Activated naive CD8-positive, alpha-beta T cell treated with anti-CD3 and anti-CD28 coated beads, Interleukin-2, amount 10 ng/mL, durations not matched to agents 7 days and 5 days (primary cell): ENCODE data around the gene ADCY10. TPM values are rescaled to one million over a fixed set of nuclear protein-coding genes. Genes with fewer than 3 reads are reported as not detected.
"Not testable (repeated sequence)": the region's sequence is repeated elsewhere in the genome, so short reads cannot be mapped to it uniquely, and the experiment has no call there.

Source experiments
- ATAC-seq: fragments of 150-1000 bp; cut with Tn5 transposase; one replicate; pipeline ENCODE4 v1.10.0; 2021; ENCODE audit warnings: low read depth, moderate library complexity
- POLR2A ChIA-PET: fragments of 350-600 bp; sonication (Branson Sonifier 250); formaldehyde crosslinking; loops from one replicate; lab custom pipeline; 2021; ENCODE audit warnings: antibody characterized with exemption; lab: Charles Lee
- DNase-seq: peaks from one replicate; pipeline ENCODE4 v3.0.0; 2021
- H3K27ac Mint-ChIP-seq: one replicate; pipeline ENCODE4 v1.8.0; 2022; ENCODE audit warnings: mild to moderate bottlenecking, mixed read lengths
- H3K27me3 Mint-ChIP-seq: one replicate; pipeline ENCODE4 v1.8.0; 2022; ENCODE audit warnings: mild to moderate bottlenecking, moderate library complexity, mixed read lengths
- H3K36me3 Mint-ChIP-seq: one replicate; pipeline ENCODE4 v1.8.0; 2021; ENCODE audit warnings: mild to moderate bottlenecking, mixed read lengths
- H3K4me1 Mint-ChIP-seq: one replicate; pipeline ENCODE4 v1.8.0; 2021; ENCODE audit warnings: mixed read lengths
- H3K4me3 Mint-ChIP-seq: one replicate; pipeline ENCODE4 v1.8.0; 2022; ENCODE audit warnings: mild to moderate bottlenecking, moderate library complexity, mixed read lengths
- H3K9me3 Mint-ChIP-seq: one replicate; pipeline ENCODE4 v1.8.0; 2021; ENCODE audit warnings: mixed read lengths
- total RNA-seq, 2 experiments: library from RNA; stranded (reverse); gene quantifications; one replicate each; pipeline ENCODE4 v1.2.3, GENCODE V29; 2021

ADCY10 gene
- total RNA-seq, 2 experiments from 2014 or later, result 0.20 to 0.42 TPM

DNA sequence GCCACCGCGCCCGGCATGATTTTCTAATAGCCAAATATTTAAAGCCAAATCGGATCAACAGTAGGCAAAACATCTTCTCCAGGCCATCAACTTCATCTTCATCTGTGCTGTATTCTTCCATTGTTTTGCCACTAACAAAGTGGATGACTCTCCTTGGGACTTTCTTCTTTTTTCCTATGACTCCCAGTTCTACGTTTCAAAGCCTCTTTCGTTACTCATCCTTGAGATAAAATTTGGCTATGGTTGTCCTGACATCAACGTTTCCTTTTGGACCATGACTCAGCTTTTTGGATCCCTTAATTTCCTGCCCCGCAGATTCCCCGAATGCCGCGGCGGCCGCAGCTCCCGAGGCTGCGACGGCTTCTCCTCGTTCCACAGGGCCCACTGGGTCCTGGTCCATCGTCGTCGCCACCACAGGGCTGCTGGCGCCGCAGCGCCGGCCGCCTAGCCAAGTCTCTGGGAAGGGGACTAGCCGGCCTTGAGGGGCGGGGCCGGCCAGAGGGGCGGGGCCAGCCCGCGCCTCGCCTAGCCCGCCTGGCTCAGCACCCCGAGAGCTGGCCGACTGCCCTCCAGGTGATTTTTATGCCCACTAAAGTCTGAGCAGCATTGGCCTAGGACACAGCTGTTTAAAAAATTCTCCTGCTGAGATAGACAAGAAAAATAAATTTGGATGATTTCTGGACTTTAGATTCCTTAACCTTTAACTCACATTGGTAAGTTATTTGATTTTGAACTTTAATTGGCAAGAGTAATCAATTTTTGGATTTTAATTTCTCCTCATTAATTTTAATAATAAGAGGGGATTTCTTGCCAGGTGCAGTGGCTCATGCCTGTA is 93.9 kb downstream of the ADCY10 start:
- peaks cover 8% of the 10 kb centered on the region for H3K9me3 Mint-ChIP-seq
- DNase-seq (peak; percentile 51), ATAC-seq (peak; percentile 63)
- peaks cover 15% of the 10 kb centered on the region for H3K27me3 Mint-ChIP-seq
- peak overlapping the region; percentile 76 for H3K4me3 Mint-ChIP-seq
- H3K27ac Mint-ChIP-seq, result no peak overlapping the region
- peaks cover 4% of the 10 kb centered on the region for H3K36me3 Mint-ChIP-seq
- peaks cover 13% of the 10 kb centered on the region for H3K4me1 Mint-ChIP-seq
- POLR2A ChIA-PET, result no interaction called here

DNA sequence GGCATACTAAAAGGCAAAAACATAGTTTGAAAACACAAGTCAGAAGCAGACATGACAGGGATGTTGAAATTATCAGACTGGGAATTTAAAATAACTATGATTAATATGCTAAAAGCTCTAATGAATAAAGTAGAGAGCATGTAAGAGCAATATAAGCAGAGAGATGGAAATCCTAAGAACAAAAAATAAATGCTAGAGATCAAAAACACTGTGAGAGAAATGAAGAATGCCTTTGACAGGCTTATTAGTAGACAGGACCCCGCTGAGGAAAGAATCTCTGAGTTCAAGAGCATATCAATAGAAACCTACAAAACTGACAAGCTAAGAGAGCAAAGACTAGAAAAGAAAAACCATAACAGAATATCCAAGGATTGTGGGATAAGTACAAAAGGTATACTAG is 98.3 kb downstream of the ADCY10 start:
- H3K9me3 Mint-ChIP-seq, result peaks cover 18% of the 10 kb centered on the region
- H3K27ac Mint-ChIP-seq, result no peak overlapping the region
- peaks cover 21% of the 10 kb centered on the region for H3K27me3 Mint-ChIP-seq
- no peak overlapping the region for H3K4me3 Mint-ChIP-seq
- ATAC-seq, result no peak
- POLR2A ChIA-PET, result no interaction called here
- H3K36me3 Mint-ChIP-seq, result peaks cover 7% of the 10 kb centered on the region
- DNase-seq, result no peak
- peaks cover 5% of the 10 kb centered on the region for H3K4me1 Mint-ChIP-seq

DNA sequence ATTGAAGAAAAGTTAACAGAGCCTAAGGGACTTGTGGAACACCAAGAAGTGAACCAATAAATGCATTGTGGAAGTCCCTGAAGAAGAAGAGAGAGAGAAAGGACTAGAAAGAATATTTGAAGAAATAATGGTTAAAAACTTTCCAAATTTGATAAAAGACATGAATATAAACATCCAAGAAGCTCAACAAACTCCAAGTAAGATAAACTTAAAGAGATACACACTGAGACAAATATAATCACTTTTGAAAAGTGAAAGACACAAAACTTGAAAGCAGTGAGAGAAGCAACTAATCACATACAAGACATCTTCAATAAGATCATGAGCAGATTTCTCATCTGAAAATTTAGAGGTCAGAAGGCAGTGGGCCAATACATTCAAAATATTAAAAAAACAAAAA is 101.0 kb downstream of the ADCY10 start:
- Mint-ChIP-seq H3K4me1 (peaks cover 7% of the 10 kb centered on the region), H3K27ac (no peak overlapping the region), H3K4me3 (no peak overlapping the region), H3K36me3 (peaks cover 4% of the 10 kb centered on the region), H3K27me3 (peaks cover 19% of the 10 kb centered on the region), H3K9me3 (peaks cover 19% of the 10 kb centered on the region)
- DNase-seq (no peak), ATAC-seq (no peak)
- POLR2A ChIA-PET, result no interaction called here

DNA sequence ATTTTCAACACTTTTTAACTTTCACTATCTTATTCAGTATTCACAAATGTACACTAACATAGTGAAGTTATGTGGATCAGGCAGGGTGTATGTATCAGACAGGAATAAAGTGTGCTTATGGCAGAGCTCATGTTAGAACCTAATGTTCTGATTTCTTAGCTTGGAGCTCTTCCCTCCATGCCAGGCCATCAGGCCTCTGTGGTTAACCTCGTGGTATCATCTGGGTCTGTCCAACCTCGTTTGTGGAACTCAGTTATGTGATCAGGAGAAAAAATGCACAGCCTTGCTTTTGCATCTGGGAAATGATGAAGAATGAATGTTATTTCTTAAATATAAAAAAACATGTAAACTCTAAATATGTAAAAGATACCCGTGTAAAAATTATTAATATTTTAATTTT is 105.2 kb downstream of the ADCY10 start:
- Mint-ChIP-seq H3K4me1 (peaks cover 24% of the 10 kb centered on the region), H3K27me3 (peaks cover 19% of the 10 kb centered on the region), H3K27ac (no peak overlapping the region), H3K4me3 (no peak overlapping the region), H3K9me3 (peaks cover 8% of the 10 kb centered on the region), H3K36me3 (peaks cover 2% of the 10 kb centered on the region)
- no peak for ATAC-seq
- POLR2A ChIA-PET, result no interaction called here
- DNase-seq, result no peak

DNA sequence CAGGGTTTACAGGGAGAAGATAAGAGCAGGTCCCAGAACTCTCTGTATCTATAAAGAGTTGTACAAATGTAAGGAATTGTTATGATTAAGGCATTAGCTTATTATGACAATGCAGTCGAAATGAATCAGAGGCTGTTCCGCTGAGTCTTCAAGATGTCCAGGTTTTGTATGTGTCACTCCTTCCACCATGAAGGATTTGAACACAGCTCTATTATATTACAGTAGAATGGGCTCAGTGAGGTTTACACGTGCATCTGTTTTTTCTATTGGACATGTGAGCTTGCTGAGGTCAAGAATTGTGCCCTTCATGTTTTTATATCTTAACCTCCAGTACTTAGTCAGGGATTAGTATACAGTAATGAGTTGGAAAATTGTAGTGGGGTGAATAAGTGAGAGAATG is 105.8 kb downstream of the ADCY10 start:
- peaks cover 6% of the 10 kb centered on the region for H3K9me3 Mint-ChIP-seq
- no peak for ATAC-seq
- no peak overlapping the region for H3K27ac Mint-ChIP-seq
- H3K27me3 Mint-ChIP-seq, result peaks cover 15% of the 10 kb centered on the region
- DNase-seq, result no peak
- peaks cover 28% of the 10 kb centered on the region for H3K4me1 Mint-ChIP-seq
- peaks cover 2% of the 10 kb centered on the region for H3K36me3 Mint-ChIP-seq
- no peak overlapping the region for H3K4me3 Mint-ChIP-seq
- POLR2A ChIA-PET, result no interaction called here

DNA sequence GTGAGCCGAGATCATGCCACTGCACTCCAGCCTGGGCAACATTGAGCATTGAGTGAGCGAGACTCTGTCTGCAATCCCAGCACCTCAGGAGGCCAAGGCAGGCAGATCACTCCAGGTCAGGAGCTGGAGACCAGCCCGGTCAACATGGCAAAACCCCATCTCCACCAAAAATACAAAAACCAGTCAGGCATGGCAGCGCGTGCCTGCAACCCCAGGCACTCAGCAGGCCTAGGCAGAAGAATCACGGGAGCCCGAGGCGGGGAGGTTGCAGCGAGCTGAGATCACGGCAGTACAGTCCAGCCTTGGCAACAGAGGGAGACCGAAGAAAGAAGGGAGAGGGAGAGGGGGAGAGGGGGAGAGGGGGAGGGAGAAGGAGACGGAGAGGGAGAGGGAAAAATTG is 107.3 kb downstream of the ADCY10 start:
- H3K36me3 Mint-ChIP-seq, DNase-seq, H3K27ac Mint-ChIP-seq, H3K4me3 Mint-ChIP-seq, POLR2A ChIA-PET, H3K27me3 Mint-ChIP-seq, ATAC-seq, H3K9me3 Mint-ChIP-seq: not testable (repeated sequence)
- H3K4me1 Mint-ChIP-seq, result peaks cover 28% of the 10 kb centered on the region

DNA sequence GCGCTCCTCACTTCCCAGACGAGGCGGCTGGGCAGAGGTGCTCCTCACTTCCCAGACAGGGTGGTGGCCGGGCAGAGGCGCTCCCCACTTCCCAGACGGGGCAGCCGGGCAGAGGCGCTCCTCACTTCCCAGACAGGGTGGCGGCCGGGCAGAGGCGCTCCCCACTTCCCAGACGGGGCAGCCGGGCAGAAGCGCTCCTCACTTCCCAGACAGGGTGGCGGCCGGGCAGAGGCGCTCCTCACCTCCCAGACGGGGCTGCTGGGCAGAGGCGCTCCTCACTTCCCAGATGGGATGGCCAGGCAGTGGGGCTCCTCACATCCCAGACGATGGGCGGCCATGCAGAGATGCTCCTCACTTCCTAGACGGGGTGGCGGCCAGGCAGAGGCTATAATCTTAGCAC is 107.7 kb downstream of the ADCY10 start:
- peaks cover 28% of the 10 kb centered on the region for H3K4me1 Mint-ChIP-seq
- DNase-seq, H3K27ac Mint-ChIP-seq, H3K27me3 Mint-ChIP-seq, POLR2A ChIA-PET, H3K9me3 Mint-ChIP-seq, H3K4me3 Mint-ChIP-seq, H3K36me3 Mint-ChIP-seq, ATAC-seq: not testable (repeated sequence)

DNA sequence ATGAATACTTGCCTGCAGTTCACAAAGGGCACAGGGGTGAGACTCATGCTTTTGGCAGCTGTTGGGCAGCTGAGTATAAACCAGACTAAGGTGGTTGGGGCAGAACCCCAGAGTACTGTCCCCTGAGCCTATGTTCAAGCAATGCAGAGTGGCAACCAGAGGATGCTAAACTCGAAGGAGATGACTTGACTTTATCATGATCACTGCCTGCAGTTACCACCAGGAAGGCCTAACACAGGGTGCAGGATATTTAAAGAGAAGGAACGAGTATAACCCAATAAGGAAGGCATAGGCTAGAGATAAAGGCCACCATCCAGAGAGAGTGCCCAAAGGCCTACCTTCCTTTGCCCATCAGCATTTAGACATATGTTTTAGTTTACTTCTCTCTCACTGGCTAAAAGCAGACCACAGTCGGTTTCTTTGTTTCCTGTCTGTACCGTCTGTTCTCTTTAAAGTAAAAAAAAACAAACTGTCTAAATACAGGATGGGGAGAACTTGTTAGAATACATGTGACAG is 108.8 kb downstream of the ADCY10 start:
- no peaks in the 10 kb centered on the region for H3K27me3 Mint-ChIP-seq
- H3K4me3 Mint-ChIP-seq, result peak overlapping the region; percentile 50
- H3K9me3 Mint-ChIP-seq, result peaks cover 1% of the 10 kb centered on the region
- no peaks in the 10 kb centered on the region for H3K36me3 Mint-ChIP-seq
- H3K27ac Mint-ChIP-seq, result peak overlapping the region; percentile 72
- no peak for DNase-seq
- POLR2A ChIA-PET, result no interaction called here
- peaks cover 28% of the 10 kb centered on the region for H3K4me1 Mint-ChIP-seq
- ATAC-seq, result peak; percentile 78

DNA sequence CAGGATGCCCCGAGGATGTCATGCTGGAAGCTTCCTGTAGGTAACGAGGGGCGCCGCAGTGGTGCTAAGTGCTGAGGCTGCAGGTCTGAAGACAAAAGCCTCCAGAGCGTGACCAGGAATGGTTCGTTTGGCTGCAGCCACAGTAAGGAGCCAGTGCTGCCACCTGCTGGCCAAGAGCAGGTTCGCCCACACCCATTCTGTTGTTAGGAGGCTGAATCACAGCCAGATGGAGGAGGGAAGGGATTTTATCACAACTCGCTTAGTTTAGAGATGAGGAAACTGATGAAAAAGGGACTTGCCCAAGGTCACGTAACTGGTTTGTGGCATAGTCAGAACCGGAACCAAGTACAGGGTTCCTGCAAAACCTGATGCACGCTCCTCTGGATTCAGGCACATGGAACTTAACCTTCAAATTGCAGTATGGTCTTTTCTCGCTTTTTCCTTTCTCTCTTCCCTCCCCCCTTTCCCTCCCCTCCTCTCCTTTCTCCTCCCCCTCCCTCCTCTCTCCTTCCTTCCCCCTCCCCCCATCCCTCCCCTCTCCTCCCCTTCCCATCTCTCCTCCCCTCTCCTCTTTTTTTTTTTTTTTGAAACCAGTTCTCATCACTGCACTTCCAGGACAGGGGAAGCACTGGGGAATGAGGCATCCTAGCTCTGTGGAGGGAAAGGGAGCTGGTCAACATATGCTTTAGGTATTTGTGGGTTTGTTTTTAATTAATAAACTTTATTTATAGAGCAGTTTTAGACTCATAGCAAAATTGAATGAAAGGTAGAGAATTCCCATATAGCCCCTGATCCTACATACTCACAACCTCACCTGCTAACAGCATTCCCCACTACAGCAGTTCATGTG is 110.4 kb downstream of the ADCY10 start:
- H3K27ac Mint-ChIP-seq, result peak overlapping the region; percentile 57
- no peaks in the 10 kb centered on the region for H3K36me3 Mint-ChIP-seq
- H3K9me3 Mint-ChIP-seq, result no peaks in the 10 kb centered on the region

DNA sequence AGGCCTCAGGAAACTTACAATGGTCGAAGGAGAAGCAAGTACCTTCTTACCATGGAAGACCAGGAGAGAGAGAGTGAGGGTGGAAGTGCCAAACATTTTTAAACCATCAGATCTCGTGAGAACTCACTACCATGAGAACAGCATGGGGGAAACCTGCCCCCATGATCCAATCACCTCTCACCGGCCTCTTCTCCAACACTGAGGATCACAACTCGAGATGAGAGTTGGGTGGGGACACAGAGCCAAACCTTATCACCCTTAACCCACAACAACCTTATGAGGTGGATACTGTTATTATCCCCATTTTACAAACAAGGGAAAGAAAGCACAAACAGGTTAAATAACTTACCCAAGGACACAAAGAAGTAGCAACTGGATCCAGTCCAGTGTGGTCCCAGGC is 111.7 kb downstream of the ADCY10 start:
- H3K27ac Mint-ChIP-seq, result no peak overlapping the region
- ATAC-seq, result no peak
- H3K27me3 Mint-ChIP-seq, result no peaks in the 10 kb centered on the region
- POLR2A ChIA-PET, result no interaction called here
- peaks cover 22% of the 10 kb centered on the region for H3K4me1 Mint-ChIP-seq
- no peaks in the 10 kb centered on the region for H3K9me3 Mint-ChIP-seq
- DNase-seq, result no peak
- H3K36me3 Mint-ChIP-seq, result no peaks in the 10 kb centered on the region
- no peak overlapping the region for H3K4me3 Mint-ChIP-seq

More for the DNA sequence above, 110.4 kb downstream of the ADCY10 start:
- H3K27me3 Mint-ChIP-seq, result no peaks in the 10 kb centered on the region
- POLR2A ChIA-PET, result interaction anchor here (0.5 kb wide), 1 partner anchor 36 kb away, joined by 4 read pairs; no protein-coding TSS in a partner anchor
- ATAC-seq (peak; percentile 87), DNase-seq (peak; percentile 87)
- H3K4me3 Mint-ChIP-seq, result peak overlapping the region; percentile 63
- peaks cover 26% of the 10 kb centered on the region for H3K4me1 Mint-ChIP-seq

DNA sequence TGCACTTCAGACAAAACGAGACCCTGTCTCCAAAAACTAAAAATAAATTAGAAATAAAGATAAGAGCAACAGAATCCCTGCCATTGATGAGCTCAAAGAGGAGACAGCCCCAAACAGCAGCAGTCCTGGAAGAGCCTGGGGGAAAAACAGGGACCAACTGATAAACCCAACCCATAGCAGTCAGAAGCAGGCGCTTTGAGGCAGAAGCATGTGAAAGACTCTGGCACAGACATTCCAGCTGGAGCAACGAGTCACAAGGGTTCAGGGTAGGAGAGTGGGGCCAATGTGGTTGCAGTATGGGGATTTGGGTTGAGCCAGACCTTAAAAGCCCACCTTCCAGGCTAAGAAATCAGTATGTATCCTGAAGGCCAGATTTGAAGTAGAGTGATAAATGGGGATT is 113.7 kb downstream of the ADCY10 start:
- H3K4me1 Mint-ChIP-seq, result peaks cover 21% of the 10 kb centered on the region
- no peaks in the 10 kb centered on the region for H3K27me3 Mint-ChIP-seq
- ATAC-seq (no peak), DNase-seq (no peak)
- H3K4me3 Mint-ChIP-seq, result no peak overlapping the region
- POLR2A ChIA-PET, result no interaction called here
- no peak overlapping the region for H3K27ac Mint-ChIP-seq
- H3K9me3 Mint-ChIP-seq, result no peaks in the 10 kb centered on the region
- no peaks in the 10 kb centered on the region for H3K36me3 Mint-ChIP-seq

DNA sequence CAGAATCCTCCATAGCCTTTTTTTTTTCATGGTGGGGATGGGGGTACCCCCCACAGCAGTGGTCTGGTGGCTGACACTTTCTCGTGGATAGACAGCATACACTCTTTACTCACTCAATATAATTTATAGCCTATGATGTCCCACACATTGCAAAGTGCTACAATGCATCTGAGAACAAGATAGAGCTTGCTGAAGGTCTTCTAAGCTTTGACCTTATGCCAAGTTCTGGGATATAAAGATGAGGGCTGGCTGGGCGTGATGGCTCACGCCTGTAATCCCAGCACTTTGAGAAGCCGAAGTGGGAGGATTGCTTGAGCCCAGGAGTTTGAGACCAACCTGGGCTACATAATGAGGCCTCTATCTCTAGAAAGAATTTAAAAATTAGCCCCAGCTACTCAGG is 114.2 kb downstream of the ADCY10 start:
- DNase-seq, result no peak
- no peak for ATAC-seq
- no peak overlapping the region for H3K27ac Mint-ChIP-seq
- H3K9me3 Mint-ChIP-seq, result no peaks in the 10 kb centered on the region
- H3K36me3 Mint-ChIP-seq, result no peaks in the 10 kb centered on the region
- H3K4me1 Mint-ChIP-seq, result peaks cover 16% of the 10 kb centered on the region
- POLR2A ChIA-PET, result no interaction called here
- H3K4me3 Mint-ChIP-seq, result no peak overlapping the region
- H3K27me3 Mint-ChIP-seq, result no peaks in the 10 kb centered on the region

DNA sequence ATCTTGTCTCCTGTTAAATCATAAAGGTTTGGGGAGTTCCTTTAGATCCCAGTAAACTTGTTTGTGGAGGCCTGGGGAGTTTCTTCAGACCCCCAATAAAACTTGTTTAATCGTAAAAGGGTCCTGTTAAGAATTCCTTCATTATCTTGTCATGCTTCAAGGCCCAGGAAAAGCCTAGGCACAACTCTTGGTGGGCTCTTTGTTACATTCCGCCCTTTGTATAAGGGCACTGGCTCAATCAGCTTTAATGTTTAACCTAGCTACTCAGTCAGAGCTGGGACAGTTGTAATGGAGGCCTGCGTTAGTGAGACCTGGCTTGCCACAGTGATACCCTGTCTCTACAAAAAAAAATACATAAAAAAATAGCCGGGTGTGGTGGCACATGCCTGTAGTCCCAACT is 115.0 kb downstream of the ADCY10 start:
- no peaks in the 10 kb centered on the region for H3K9me3 Mint-ChIP-seq
- ATAC-seq (no peak), DNase-seq (no peak)
- H3K4me3 Mint-ChIP-seq, result no peak overlapping the region
- H3K4me1 Mint-ChIP-seq, result peaks cover 8% of the 10 kb centered on the region
- no peaks in the 10 kb centered on the region for H3K27me3 Mint-ChIP-seq
- H3K27ac Mint-ChIP-seq, result no peak overlapping the region
- POLR2A ChIA-PET, result no interaction called here
- H3K36me3 Mint-ChIP-seq, result no peaks in the 10 kb centered on the region
